HEK293 (cell line): Measurements from ENCODE around the gene NFRKB.

Experiments
- CTCF ChIA-PET: fragments of 350-600 bp; formaldehyde crosslinking; extraction: SDS; loops from one replicate; lab custom pipeline; 2021; ENCODE audit warnings: antibody characterized with exemption; lab: Yijun Ruan, JAX
- POLR2A ChIA-PET: fragments of 300-600 bp; formaldehyde crosslinking; extraction: SDS; loops from one replicate; lab custom pipeline; 2020; ENCODE audit warnings: antibody characterized with exemption, inconsistent platforms; lab: Yijun Ruan, JAX
- H3K27ac ChIP-seq: fragments of 200-500 bp; sonication (Bioruptor generic); 2 replicates; pipeline ENCODE4 v1.5.1; 2014; ENCODE audit warnings: low read depth, low read length, control low read depth, inconsistent platforms; ENCODE audit errors: extremely low read depth
- H3K36me3 ChIP-seq, 2 experiments: fragments of 200-500 bp in 1 of 2; sonication (Bioruptor generic) in 1 of 2; 1 replicate in 1 of 2; 2 replicates in 1 of 2; pipeline ENCODE4 v1.5.1; 2014 to 2017; ENCODE audit warnings: inconsistent platforms in 2 of 2, low read length in 2 of 2; ENCODE audit not compliant: control insufficient read depth in 2 of 2, insufficient read depth in 1 of 2
- H3K4me1 ChIP-seq: fragments of 200-500 bp; sonication (Bioruptor generic); 2 replicates; pipeline ENCODE4 v1.5.1; 2014; ENCODE audit warnings: mild to moderate bottlenecking, low read length, inconsistent platforms; ENCODE audit not compliant: control insufficient read depth, insufficient read depth
- H3K4me3 ChIP-seq: 2 replicates; pipeline ENCODE4 v1.5.1; 2011; ENCODE audit warnings: low read depth, mild to moderate bottlenecking, control low read depth, low read length, moderate library complexity
- H3K9me3 ChIP-seq: fragments of 200-500 bp; sonication (Bioruptor generic); 2 replicates; pipeline ENCODE4 v1.5.1; 2014; ENCODE audit warnings: low read depth, low read length, inconsistent platforms; ENCODE audit not compliant: control insufficient read depth, insufficient read depth
- GLI2 ChIP-seq: fragments of 450-650 bp; formaldehyde crosslinking; IDR thresholded peaks from 2 replicates; pipeline ENCODE4; 2017; ENCODE audit warnings: missing biosample characterization, missing genetic modification characterization, low read depth, borderline replicate concordance
- HOXC10 ChIP-seq: sonication (generic); formaldehyde crosslinking; IDR thresholded peaks from 2 replicates; pipeline ENCODE4 v1.8.1; 2023; ENCODE audit warnings: mild to moderate bottlenecking, missing genetic modification reagents
- KLF10 ChIP-seq: fragments of 450-650 bp; IDR thresholded peaks from 2 replicates; pipeline ENCODE4 v1.5.1; 2018; ENCODE audit warnings: missing biosample characterization, mild to moderate bottlenecking, missing genetic modification characterization
- KLF17 ChIP-seq: fragments of 450-650 bp; formaldehyde crosslinking; IDR thresholded peaks from 2 replicates; pipeline ENCODE4 v1.5.1; 2016; ENCODE audit warnings: missing biosample characterization, missing genetic modification characterization
- MEIS1 ChIP-seq: sonication (generic); formaldehyde crosslinking; IDR thresholded peaks from 2 replicates; pipeline ENCODE4 v1.8.1; 2022; ENCODE audit warnings: missing genetic modification reagents, mild to moderate bottlenecking, borderline replicate concordance
- SP7 ChIP-seq: fragments of 450-650 bp; formaldehyde crosslinking; IDR thresholded peaks from 2 replicates; pipeline ENCODE4 v1.5.1; 2016; ENCODE audit warnings: missing biosample characterization, missing genetic modification characterization
- ZNF23 ChIP-seq: fragments of 450-650 bp; formaldehyde crosslinking; IDR thresholded peaks from 2 replicates; pipeline ENCODE4 v1.5.1; 2016; ENCODE audit warnings: missing biosample characterization, missing genetic modification characterization, borderline replicate concordance
- ZNF311 ChIP-seq: fragments of 450-650 bp; formaldehyde crosslinking; IDR thresholded peaks from 2 replicates; pipeline ENCODE4 v1.5.1; 2017; ENCODE audit warnings: missing biosample characterization, missing genetic modification characterization, borderline replicate concordance
- ZNF350 ChIP-seq: fragments of 450-650 bp; formaldehyde crosslinking; IDR thresholded peaks from 2 replicates; pipeline ENCODE4 v1.5.0; 2017; ENCODE audit warnings: missing biosample characterization, mild to moderate bottlenecking, missing genetic modification characterization
- ZNF600 ChIP-seq: fragments of 450-650 bp; formaldehyde crosslinking; IDR thresholded peaks from 2 replicates; pipeline ENCODE4 v1.5.1; 2016; ENCODE audit warnings: missing biosample characterization, missing genetic modification characterization
- TF ChIP-seq, protein P1 (sequence below): fragments of 450-650 bp; formaldehyde crosslinking; IDR thresholded peaks from 2 replicates; pipeline ENCODE4 v1.5.1; 2016; ENCODE audit warnings: missing biosample characterization, missing genetic modification characterization
- TF ChIP-seq, protein P2 (sequence below): fragments of 450-650 bp; formaldehyde crosslinking; IDR thresholded peaks from 2 replicates; pipeline ENCODE4 v1.5.0; 2017; ENCODE audit warnings: missing biosample characterization, missing genetic modification characterization, borderline replicate concordance
- TF ChIP-seq, protein P3 (sequence below): fragments of 450-650 bp; formaldehyde crosslinking; IDR thresholded peaks from 2 replicates; pipeline ENCODE4 v1.5.1; 2016; ENCODE audit warnings: missing biosample characterization, missing genetic modification characterization

NFRKB gene

GRCh38 chr11:129846508-129847335 is 48.7 kb downstream of the NFRKB start:
- CTCF ChIA-PET = no interaction called here
- H3K4me3 ChIP-seq = no peak overlapping the region
- TF ChIP-seq, protein P1, sequence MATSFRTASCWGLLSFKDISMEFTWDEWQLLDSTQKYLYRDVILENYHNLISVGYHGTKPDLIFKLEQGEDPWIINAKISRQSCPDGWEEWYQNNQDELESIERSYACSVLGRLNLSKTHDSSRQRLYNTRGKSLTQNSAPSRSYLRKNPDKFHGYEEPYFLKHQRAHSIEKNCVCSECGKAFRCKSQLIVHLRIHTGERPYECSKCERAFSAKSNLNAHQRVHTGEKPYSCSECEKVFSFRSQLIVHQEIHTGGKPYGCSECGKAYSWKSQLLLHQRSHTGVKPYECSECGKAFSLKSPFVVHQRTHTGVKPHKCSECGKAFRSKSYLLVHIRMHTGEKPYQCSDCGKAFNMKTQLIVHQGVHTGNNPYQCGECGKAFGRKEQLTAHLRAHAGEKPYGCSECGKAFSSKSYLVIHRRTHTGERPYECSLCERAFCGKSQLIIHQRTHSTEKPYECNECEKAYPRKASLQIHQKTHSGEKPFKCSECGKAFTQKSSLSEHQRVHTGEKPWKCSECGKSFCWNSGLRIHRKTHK = no peak
- TF ChIP-seq KLF10 (tag by site-specific recombination) (no peak), MEIS1 (0 out of 2 replicates have a peak, but pooled peaks have one; percentile 51), ZNF311 (tag by site-specific recombination) (no peak), ZNF350 (tag by site-specific recombination) (no peak), SP7 (peak; percentile 38), HOXC10 (CRISPR knock-in tag) (no peak), GLI2 (tag by site-specific recombination) (no peak), KLF17 (peak; percentile 71), ZNF23 (tag by site-specific recombination) (no peak), ZNF600 (tag by site-specific recombination) (no peak)
- TF ChIP-seq, protein P2, sequence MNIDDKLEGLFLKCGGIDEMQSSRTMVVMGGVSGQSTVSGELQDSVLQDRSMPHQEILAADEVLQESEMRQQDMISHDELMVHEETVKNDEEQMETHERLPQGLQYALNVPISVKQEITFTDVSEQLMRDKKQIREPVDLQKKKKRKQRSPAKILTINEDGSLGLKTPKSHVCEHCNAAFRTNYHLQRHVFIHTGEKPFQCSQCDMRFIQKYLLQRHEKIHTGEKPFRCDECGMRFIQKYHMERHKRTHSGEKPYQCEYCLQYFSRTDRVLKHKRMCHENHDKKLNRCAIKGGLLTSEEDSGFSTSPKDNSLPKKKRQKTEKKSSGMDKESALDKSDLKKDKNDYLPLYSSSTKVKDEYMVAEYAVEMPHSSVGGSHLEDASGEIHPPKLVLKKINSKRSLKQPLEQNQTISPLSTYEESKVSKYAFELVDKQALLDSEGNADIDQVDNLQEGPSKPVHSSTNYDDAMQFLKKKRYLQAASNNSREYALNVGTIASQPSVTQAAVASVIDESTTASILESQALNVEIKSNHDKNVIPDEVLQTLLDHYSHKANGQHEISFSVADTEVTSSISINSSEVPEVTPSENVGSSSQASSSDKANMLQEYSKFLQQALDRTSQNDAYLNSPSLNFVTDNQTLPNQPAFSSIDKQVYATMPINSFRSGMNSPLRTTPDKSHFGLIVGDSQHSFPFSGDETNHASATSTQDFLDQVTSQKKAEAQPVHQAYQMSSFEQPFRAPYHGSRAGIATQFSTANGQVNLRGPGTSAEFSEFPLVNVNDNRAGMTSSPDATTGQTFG (tag by site-specific recombination) = no peak
- TF ChIP-seq, protein P3, sequence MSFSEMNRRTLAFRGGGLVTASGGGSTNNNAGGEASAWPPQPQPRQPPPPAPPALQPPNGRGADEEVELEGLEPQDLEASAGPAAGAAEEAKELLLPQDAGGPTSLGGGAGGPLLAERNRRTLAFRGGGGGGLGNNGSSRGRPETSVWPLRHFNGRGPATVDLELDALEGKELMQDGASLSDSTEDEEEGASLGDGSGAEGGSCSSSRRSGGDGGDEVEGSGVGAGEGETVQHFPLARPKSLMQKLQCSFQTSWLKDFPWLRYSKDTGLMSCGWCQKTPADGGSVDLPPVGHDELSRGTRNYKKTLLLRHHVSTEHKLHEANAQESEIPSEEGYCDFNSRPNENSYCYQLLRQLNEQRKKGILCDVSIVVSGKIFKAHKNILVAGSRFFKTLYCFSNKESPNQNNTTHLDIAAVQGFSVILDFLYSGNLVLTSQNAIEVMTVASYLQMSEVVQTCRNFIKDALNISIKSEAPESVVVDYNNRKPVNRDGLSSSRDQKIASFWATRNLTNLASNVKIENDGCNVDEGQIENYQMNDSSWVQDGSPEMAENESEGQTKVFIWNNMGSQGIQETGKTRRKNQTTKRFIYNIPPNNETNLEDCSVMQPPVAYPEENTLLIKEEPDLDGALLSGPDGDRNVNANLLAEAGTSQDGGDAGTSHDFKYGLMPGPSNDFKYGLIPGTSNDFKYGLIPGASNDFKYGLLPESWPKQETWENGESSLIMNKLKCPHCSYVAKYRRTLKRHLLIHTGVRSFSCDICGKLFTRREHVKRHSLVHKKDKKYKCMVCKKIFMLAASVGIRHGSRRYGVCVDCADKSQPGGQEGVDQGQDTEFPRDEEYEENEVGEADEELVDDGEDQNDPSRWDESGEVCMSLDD (tag by site-specific recombination) = no peak
- TF ChIP-seq, all 188 proteins: peak for 3
- POLR2A ChIA-PET = interaction anchor here (1.2 to 1.8 kb wide), 2 partner anchors 16 to 156 kb away, joined by 5 read pairs; partner anchors contain the start of gene PRDM10
- no peaks in the 10 kb centered on the region for H3K36me3 ChIP-seq
- H3K27ac ChIP-seq = no peak overlapping the region
- H3K4me1 ChIP-seq = no peaks in the 10 kb centered on the region
- no peaks in the 10 kb centered on the region for H3K9me3 ChIP-seq
